GM21723 (cell line): Measurements from ENCODE around the gene TMEM54.

ENCODE experiments used
- ATAC-seq: cut with Tn5 transposase; IDR thresholded peaks from one replicate; pipeline ENCODE4 v1.9.1; 2021; ENCODE audit warnings: mild to moderate bottlenecking, moderate library complexity; ENCODE audit not compliant: unreplicated experiment

The TMEM54 gene, protein sequence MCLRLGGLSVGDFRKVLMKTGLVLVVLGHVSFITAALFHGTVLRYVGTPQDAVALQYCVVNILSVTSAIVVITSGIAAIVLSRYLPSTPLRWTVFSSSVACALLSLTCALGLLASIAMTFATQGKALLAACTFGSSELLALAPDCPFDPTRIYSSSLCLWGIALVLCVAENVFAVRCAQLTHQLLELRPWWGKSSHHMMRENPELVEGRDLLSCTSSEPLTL

DNA sequence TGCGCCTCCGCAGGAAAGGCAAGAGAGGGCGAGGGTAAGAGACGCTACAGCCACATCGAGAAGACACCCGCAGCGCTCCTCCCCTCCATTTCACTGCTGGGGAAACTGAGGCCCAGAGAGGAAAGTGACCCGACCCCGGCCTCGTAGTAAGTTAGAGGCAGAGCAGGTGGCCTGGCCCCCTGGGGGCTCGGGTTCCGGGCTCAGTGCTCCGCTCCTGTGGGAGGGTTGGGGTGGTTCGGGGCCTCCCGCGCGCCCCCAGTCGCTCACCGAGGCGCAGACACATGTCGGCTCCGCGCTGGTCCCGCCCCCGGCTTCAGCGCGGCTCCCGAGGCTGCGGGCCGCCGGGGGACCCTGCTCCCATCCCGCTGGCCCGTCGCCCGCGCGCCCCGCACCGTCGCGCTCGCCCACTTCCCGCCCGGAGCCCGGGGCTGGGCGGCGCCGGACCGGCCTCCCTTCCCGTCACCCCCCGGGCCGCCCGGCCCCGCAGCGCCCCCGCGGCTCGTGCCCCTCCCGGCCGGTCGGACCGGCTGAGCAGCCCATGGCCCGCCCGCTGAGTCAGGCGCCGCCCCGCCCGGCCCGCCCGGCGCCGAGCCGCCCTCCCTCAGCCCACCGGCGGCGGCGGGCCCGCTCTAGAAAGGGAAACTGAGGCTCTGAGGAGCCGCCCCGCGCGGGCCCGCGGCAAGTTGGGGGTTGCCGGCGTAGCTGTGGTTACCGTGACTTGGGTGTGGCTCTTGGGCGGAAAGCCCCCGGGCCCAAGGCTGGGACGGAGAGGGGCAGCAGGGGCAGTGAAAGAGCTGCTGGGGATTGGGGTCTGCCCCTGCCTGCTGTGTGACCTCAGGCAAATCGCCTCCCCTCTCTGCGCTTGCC is at the start of gene TMEM54:
Gene TMEM54, minus strand, starts transcription at position 434 of the 867 bp plus-strand sequence. Its CDS starts 151 bp downstream, at position 283.
- ATAC-seq = no peak

DNA sequence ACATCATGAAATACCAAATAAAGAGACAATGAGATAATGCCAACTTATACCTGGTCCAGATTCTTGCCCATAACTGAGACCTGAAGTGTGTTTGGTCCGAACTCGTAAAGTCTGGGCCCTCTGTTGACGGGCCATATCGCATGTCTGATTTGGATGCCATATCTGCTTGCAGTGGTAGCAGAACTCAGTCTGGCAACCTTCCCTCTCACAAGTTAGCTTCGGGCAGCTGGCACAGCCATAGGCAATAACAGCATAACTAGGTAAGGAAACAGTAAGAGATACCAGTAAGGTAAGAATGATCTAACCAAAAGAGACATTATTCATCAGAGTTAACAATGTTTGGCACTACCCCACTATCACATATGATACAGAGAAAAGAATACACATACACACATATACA is 48.3 kb upstream of the TMEM54 start:
- no peak for ATAC-seq

GRCh38 chr1:32948905-32949304 is 47.7 kb upstream of the TMEM54 start:
- no peak for ATAC-seq

DNA sequence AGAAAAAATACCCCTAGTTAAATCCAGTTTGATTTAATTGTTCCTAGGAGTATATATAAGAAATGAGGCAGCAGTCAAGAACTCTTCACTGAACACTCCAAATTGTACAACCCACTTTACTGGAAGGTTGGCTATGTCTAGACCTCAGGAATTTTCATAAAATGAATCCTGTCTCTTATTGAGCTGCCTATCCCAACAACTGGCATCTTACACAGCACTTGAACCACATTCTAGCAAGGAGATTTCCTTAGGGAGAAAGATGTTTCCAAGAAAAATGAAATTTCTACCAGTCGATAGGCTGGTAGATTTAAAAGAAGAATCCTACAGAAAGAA is 47.2 kb upstream of the TMEM54 start:
- no peak for ATAC-seq

DNA sequence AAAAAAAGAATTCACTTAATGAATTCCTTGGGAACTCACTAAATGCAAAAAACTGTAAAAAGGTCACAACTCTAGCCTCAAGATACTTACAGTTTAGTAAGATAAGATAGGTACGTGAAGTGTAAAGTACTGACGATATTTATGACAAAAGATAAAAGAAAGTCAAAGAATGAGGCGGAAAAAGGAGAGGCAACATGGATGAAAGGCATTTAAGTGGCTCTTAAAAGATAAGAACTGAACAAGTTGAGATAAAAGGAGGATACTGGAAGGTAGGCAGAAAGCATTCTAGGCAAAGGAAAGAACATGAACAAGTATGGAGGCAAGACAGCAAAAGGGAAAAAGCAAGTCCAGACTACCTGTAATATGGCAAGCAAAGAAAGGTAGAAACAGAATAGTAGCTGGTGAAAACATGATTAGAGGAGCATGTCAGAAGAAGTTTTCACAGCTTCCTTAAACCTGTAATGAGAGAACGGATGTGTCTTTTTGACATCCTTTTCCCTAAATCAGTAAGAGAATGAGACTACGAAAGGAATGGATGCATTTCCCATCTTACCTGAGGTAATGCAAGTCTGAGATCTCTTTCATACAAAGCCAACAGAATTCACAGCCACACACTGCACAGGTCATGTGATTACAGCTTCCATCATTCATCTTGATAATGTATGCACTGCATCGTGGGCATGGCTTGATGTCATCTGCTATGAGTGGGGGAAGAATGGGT is 46.6 kb upstream of the TMEM54 start:
- no peak for ATAC-seq

DNA sequence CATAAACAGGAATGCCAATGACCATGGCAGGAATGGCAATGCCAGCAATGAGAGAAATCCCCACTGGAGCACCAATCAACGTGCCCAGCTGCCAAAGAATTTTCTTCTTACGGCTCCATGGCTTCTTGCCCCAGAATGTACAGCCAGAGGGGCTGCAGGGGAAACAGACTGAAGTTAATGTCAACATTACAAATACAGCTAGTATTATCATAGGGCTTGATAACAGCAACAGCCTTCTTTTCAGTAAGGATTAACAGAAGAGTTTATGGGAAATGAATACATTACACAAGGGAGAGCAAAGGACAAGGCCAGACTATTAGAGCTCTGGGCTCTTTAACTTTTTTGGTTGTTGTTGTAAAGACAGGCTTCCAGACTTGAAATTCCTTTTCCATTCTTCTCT is 45.2 kb upstream of the TMEM54 start:
- ATAC-seq = no peak

GRCh38 chr1:32944180-32944579 is 43.0 kb upstream of the TMEM54 start:
- ATAC-seq = no peak

DNA sequence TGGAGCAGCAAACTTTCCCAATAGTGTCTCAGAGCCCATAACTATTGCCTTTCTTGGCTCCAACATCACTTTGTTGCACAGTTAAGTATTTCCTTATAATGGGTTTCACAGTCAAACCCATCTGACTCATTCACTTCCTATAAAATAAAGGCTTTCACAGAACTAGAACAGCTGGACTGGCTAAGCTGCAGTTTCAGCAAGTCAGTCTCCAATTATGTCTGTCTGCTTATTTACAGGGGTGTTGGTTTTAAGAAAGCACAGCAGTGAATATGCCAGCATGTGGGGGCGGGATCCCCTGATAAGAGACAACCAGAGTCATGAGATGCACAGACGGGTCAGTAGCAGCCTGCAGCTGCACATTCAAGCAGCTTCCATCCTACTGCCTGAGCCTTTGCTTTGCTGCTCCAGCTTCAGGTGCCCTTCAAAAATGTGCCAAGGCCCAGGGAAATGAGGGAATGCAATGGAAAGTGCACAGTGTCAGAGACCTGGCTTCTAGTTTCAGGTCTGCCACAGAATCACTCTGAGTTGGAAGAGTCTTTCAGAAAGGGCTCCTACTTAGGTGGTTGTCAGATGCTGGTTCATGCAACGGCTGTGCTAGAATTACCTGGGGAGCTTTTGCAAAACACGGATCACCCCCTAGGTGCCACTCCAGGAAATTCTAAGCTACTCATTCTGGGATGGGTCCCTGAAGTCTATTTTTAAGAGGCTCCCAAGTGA is 38.6 kb upstream of the TMEM54 start:
- ATAC-seq = no peak

DNA sequence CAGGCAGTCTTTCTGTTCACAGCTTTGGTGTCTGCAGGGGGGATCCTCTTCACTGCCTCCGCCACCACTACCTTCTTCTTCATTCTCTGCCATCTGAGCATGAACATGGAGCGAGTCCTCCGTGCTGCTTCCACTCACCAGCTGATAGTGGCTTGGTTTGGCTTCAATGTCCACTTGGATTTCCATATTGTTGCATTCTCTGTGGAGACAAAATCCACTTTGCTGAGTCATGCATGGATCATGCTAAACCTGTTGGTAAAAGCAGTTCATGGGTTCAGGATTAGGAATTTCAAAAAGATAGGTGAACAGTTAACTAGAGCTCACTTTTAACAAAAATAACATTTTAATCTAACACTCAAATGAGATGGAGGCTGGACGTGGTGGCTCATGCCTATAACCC is 35.9 kb upstream of the TMEM54 start:
- ATAC-seq = no peak

DNA sequence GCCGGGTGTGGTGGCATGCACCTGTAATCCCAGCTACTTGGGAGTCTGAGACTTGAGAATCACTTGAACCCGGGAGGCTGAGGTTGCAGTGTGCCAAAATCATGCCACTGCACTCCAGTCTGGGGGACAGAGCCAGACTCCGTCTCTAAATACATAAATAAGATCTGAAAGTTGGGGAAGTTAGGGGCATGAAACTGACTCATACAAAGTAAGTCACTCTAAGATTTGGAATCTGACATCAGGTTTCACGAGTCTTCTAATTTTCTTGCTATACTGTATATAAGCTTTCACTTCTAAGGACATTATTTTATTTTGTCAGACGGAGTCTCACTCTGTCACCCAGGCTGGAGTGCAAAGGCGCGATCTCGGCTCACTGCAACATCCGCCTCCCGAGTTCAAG is 33.3 kb upstream of the TMEM54 start:
- no peak for ATAC-seq

- no peak for ATAC-seq
These were observed 32.6 kb upstream of the TMEM54 start for GRCh38 chr1:32933742-32934322.

GRCh38 chr1:32931760-32932159 is 30.6 kb upstream of the TMEM54 start:
- ATAC-seq = no peak

GRCh38 chr1:32929366-32929765 is 28.2 kb upstream of the TMEM54 start:
- ATAC-seq = no peak

DNA sequence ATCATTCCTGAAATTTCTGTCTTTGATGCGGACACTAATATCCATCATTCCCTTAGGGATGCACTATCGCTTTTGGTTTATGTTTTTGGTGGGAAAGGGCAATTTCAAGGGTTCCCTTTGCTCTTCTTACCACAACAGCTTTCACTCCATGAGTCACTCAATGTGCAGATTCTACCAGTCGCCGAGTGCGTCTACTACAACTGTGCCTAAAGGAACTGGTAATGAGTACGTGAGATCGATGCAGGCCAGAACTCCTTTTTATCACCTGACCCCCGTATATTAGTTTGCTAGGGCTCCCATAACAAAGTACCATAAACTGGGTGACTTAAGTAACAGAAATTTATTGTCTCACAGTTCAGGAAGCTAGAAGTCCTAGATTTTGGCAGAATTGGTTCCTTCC is 27.5 kb upstream of the TMEM54 start:
- no peak for ATAC-seq

DNA sequence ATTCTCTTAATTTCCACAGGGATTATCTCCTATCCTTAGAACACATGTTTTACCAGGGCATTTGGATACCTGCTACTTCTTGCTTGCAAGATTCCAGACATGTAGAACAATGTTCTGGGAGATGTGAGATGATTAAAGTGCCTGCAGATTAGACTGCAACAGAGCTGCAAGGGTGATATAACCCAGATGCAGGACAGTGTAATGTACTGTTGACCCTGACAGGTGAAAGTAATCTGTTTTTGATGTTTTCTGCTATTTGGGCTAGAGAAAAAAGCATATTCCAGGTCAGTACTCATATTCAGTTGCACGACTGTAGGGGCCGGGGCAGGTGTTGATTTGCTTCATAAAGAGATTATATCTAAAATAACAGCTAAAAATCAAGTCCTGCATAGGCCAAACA is 27.1 kb upstream of the TMEM54 start:
- ATAC-seq = no peak

DNA sequence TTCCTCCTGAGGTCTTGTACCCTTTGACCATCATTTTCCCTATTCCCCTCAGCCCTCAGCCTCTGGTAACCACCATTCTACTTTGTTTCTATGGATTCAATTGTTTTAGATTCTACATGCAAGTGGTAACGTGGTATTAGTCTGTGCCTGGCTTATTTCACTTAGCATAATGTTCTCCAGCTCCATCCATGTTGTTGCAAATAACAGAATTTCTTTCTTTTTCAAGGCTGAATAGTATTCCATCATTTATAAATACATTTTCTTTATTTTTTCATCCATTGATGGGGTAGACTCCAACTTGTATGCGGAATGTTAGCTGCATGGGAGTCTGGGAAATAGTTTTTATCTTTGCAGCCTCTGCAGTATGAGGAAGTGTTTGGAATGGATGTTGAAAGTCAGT is 26.3 kb upstream of the TMEM54 start:
- ATAC-seq = no peak

DNA sequence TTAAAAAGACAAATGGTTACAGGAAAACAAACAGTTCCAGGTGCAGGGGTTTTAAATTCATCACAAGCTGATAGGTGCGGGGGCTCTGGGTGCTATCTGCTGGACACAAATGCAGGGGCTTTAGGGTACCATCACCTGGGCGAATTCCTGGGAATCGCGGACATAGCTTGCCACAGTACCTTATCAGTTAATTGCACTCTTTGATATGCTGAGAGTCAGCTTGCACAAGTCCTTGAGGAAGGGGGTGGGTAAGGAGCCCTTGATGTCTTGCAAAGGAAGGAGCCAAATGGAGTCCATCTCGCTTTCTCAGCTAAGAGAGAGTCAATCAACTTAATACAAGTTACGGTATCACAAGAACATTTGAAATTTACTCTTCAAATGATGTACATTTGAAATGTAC is 25.4 kb upstream of the TMEM54 start:
- ATAC-seq = no peak

GRCh38 chr1:32925403-32926162 is 24.4 kb upstream of the TMEM54 start:
- no peak for ATAC-seq

DNA sequence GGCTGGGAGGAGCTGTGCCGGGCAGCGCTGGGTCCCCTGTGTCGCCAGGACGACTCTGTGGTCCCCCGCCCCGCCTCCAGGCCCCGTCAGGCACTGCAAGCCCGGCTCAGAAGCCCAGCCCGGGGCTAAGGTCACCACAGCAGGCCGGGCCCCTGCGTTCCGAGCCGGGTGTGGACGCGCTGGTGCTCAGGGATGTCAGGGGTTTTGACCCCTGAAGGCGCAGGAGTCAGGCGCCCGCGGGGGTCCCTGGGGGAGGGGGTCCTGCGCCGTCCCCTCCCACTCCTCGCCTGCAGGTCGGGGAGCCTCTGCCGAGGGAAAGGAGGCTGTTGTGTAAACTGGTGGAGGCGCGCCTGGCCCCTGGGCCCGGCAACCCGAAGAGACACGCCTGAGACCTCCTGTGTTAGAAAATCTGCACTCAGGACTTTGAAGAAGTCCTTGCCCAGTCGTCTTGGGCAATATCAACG is 23.7 kb upstream of the TMEM54 start:
- ATAC-seq = no peak

DNA sequence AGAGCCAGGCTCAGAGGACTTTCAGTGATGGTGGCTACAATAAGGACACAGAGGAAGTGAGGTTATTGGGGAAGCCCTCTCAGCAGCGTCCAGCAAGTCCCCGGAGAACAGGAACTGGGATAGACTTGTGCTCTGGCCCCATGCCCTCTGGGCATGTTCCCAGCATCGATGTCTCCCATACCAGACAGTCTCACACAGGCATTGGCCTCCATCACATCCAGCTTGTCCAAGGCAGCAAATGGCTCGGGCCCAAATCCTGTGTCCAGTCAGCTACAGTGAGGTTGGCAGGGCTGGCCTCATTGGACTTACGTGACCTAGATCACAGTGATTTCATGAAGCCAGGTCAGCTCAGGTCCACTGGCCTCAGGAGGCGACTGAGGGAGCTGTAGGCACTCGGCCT is 19.6 kb upstream of the TMEM54 start:
- no peak for ATAC-seq
